DOHH2 (cell line): ENCODE results near the gene BPIFB4.

Experiments
- H3F3A ChIP-seq: fragments of 200-600 bp; sonication (generic), shearing (Covaris generic); 2 replicates; pipeline ENCODE4 v1.6.0; 2016; ENCODE audit warnings: antibody characterized with exemption, mild to moderate bottlenecking; ENCODE audit not compliant: control insufficient read depth, insufficient read depth
- H3K27ac ChIP-seq: fragments of 200-600 bp; sonication (generic); 2 replicates; pipeline ENCODE4 v1.5.1; 2014; ENCODE audit warnings: low read depth, mild to moderate bottlenecking, low read length, moderate library complexity
- H3K27me3 ChIP-seq: fragments of 200-600 bp; sonication (generic); 2 replicates; pipeline ENCODE4 v1.6.1; 2014; ENCODE audit warnings: mild to moderate bottlenecking, low read length, mixed read lengths; ENCODE audit not compliant: control insufficient read depth
- H3K36me3 ChIP-seq: fragments of 200-600 bp; sonication (generic); 2 replicates; pipeline ENCODE4 v1.6.1; 2014; ENCODE audit warnings: mild to moderate bottlenecking, low read length, moderate library complexity, mixed read lengths; ENCODE audit not compliant: control insufficient read depth
- H3K4me1 ChIP-seq: fragments of 200-600 bp; sonication (generic); 2 replicates; pipeline ENCODE4 v1.6.1; 2014; ENCODE audit warnings: mild to moderate bottlenecking, low read length, mixed read lengths; ENCODE audit not compliant: control insufficient read depth
- H3K4me2 ChIP-seq: fragments of 200-600 bp; sonication (generic); 2 replicates; pipeline ENCODE4 v1.6.0; 2014; ENCODE audit warnings: mild to moderate bottlenecking, low read length, moderate library complexity
- H3K4me3 ChIP-seq: fragments of 200-600 bp; sonication (generic); 2 replicates; pipeline ENCODE4 v1.5.1; 2014; ENCODE audit warnings: mild to moderate bottlenecking, low read length, mixed read lengths
- H3K79me2 ChIP-seq: fragments of 200-600 bp; sonication (generic); 2 replicates; pipeline ENCODE4 v1.6.1; 2014; ENCODE audit warnings: mild to moderate bottlenecking, low read length, mixed read lengths; ENCODE audit not compliant: control insufficient read depth
- H3K9me2 ChIP-seq: fragments of 200-600 bp; sonication (generic); replicated peaks from 2 replicates; pipeline ENCODE4 v1.6.1; 2014; ENCODE audit warnings: mild to moderate bottlenecking, low read length, mixed read lengths; ENCODE audit not compliant: control insufficient read depth
- H3K9me3 ChIP-seq: fragments of 200-600 bp; sonication (generic); 2 replicates; pipeline ENCODE4 v1.6.1; 2014; ENCODE audit warnings: antibody characterized with exemption, low read length, mixed read lengths; ENCODE audit not compliant: control insufficient read depth, insufficient read depth
- H4K20me1 ChIP-seq: fragments of 200-600 bp; sonication (generic); 2 replicates; pipeline ENCODE4 v1.6.0; 2014; ENCODE audit warnings: low read depth, mild to moderate bottlenecking, antibody characterized with exemption, low read length, moderate library complexity; ENCODE audit not compliant: control insufficient read depth, insufficient read depth
- EZH2phosphoT487 ChIP-seq: fragments of 200-600 bp; sonication (generic); IDR thresholded peaks from 2 replicates; pipeline ENCODE4 v1.6.1; 2017; ENCODE audit warnings: borderline replicate concordance, mild to moderate bottlenecking, antibody characterized with exemption, low read length, moderate library complexity, mixed read lengths
- TF ChIP-seq, protein P1 (sequence below): fragments of 200-600 bp; sonication (generic); IDR thresholded peaks from one replicate; pipeline ENCODE4 v1.5.1; 2014; ENCODE audit warnings: antibody characterized with exemption, mild to moderate bottlenecking, low read depth, low read length; ENCODE audit not compliant: poor library complexity, severe bottlenecking

Gene BPIFB4

DNA sequence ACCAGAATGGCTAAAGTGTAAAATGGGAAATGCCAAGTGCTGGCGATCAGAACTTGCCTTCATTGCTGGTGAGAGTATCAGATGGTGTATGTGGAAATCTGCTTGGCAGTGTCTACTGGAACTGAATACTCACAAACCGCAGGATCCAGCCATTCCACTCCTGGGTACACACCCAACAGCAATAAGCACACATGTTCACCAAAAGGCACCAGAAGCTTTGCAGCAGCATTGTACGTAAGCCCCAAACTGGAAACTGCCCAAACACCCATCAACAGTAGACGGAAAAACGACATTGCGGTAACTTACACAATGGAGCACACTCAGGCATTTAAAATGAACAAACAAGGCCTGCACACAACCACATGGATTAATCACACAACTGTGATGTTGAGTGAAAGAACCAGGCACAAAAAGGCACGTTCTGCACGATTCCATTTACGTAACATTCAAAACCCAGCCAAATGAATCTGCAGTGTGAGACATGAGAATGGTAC lies 51.2 kb downstream of the BPIFB4 start:
- no peak for TF ChIP-seq EZH2phosphoT487
- TF ChIP-seq, protein P1, sequence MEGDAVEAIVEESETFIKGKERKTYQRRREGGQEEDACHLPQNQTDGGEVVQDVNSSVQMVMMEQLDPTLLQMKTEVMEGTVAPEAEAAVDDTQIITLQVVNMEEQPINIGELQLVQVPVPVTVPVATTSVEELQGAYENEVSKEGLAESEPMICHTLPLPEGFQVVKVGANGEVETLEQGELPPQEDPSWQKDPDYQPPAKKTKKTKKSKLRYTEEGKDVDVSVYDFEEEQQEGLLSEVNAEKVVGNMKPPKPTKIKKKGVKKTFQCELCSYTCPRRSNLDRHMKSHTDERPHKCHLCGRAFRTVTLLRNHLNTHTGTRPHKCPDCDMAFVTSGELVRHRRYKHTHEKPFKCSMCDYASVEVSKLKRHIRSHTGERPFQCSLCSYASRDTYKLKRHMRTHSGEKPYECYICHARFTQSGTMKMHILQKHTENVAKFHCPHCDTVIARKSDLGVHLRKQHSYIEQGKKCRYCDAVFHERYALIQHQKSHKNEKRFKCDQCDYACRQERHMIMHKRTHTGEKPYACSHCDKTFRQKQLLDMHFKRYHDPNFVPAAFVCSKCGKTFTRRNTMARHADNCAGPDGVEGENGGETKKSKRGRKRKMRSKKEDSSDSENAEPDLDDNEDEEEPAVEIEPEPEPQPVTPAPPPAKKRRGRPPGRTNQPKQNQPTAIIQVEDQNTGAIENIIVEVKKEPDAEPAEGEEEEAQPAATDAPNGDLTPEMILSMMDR: no peak
- Histone ChIP-seq H3K36me3 (no peaks in the 10 kb centered on the region), H3K9me3 (no peaks in the 10 kb centered on the region), H4K20me1 (no peaks in the 10 kb centered on the region), H3K4me1 (no peaks in the 10 kb centered on the region), H3K9me2 (no peaks in the 10 kb centered on the region), H3K27me3 (peaks cover 12% of the 10 kb centered on the region; the same call in 1 of the 2 replicates), H3K27ac (no peak overlapping the region), H3K4me3 (no peak overlapping the region), H3K4me2 (no peak overlapping the region), H3K79me2 (no peaks in the 10 kb centered on the region), H3F3A (no peaks in the 10 kb centered on the region)

DNA sequence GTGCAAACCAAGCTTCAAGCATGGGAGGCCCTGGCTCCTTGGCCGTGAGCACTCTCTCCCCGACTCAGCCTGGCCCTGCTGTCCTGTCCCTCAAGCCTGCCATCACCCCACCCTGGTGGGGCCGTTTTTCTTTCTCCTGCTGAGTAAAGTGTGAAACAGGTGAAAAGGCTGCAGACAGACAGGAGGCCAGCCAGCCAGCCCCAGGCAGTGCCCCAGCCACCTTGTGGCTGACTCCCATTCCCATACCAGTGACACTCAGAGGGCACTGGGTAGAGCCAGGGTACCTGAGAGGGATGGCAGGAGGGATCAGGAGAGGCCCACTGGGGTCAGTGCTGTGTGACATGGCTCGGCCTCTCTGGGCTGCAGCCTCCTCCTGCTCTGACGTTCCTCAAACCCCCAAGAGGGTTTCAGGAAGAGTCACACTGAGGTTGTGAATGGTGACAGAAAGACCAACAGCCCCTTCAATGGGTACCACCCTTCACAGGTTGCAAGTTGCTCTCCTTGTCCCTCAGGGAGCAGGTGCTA lies 52.6 kb downstream of the BPIFB4 start:
- Histone ChIP-seq H3K79me2 (no peaks in the 10 kb centered on the region), H3K9me2 (no peaks in the 10 kb centered on the region), H4K20me1 (no peaks in the 10 kb centered on the region), H3K9me3 (no peaks in the 10 kb centered on the region), H3K4me2 (no peak overlapping the region), H3K4me1 (no peaks in the 10 kb centered on the region), H3K4me3 (no peak overlapping the region), H3F3A (no peaks in the 10 kb centered on the region), H3K36me3 (no peaks in the 10 kb centered on the region), H3K27ac (no peak overlapping the region), H3K27me3 (peaks cover 5% of the 10 kb centered on the region; the same call in 1 of the 2 replicates)
- no peak for TF ChIP-seq EZH2phosphoT487
- TF ChIP-seq, protein P1: no peak

DNA sequence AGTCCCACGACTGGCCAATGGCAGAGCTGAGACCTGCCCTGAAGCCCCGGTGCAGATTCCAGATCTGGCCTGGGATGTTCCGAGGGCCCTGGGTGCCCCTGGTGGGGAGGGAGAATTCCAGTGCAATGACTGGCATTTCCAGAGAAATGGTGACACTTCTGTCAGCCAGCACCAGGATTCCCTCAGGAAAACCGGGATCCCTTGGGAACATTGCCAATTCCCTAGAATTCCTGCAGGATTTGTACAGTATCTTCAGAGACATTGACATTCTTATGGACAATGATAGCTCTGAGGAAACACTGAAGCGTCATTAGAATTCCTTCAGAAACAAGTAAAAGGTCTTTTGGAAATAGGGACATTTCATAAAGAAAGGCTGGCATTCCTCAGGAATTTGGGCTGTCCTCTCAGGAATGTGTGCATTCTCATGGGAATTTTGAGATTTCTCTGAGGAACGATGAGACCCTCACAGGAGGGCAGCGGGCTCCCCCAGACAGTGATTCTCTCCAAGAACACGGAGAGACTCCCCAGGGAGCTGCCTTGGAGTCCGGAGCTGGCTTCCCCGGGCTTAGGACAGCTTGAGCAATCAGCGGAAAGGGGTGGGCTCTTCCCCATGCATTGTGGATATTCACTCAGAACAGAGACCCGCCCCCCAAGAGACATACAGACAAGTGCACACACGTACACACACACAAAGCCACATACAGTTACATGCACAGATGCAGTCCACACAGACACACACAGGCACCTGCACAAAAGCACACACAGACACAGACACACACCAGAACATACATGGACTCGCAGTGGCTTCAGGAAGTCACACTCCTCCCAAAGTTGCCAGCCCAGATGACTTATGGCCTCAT lies 53.3 kb downstream of the BPIFB4 start:
- no peaks in the 10 kb centered on the region for H4K20me1 ChIP-seq
- H3K36me3 ChIP-seq: no peaks in the 10 kb centered on the region
- H3F3A ChIP-seq: no peaks in the 10 kb centered on the region
- H3K79me2 ChIP-seq: no peaks in the 10 kb centered on the region
- peaks cover 3% of the 10 kb centered on the region; the same call in 1 of the 2 replicates for H3K27me3 ChIP-seq
- no peaks in the 10 kb centered on the region for H3K9me3 ChIP-seq
- no peaks in the 10 kb centered on the region for H3K4me1 ChIP-seq
- no peaks in the 10 kb centered on the region for H3K9me2 ChIP-seq
- TF ChIP-seq EZH2phosphoT487: no peak
- TF ChIP-seq, protein P1: no peak
- H3K27ac ChIP-seq: no peak overlapping the region
- H3K4me3 ChIP-seq: no peak overlapping the region
- H3K4me2 ChIP-seq: no peak overlapping the region
